GM12873 (cell line): ENCODE measurements around the gene CAMK2A.

Experiments
- CTCF ChIP-seq: IDR thresholded peaks from 2 replicates; pipeline ENCODE4 v1.5.1; 2012; ENCODE audit warnings: low read depth, mild to moderate bottlenecking, moderate library complexity, low read length, control low read depth; ENCODE audit not compliant: insufficient read depth; ENCODE audit errors: missing control alignments

Gene CAMK2A

DNA sequence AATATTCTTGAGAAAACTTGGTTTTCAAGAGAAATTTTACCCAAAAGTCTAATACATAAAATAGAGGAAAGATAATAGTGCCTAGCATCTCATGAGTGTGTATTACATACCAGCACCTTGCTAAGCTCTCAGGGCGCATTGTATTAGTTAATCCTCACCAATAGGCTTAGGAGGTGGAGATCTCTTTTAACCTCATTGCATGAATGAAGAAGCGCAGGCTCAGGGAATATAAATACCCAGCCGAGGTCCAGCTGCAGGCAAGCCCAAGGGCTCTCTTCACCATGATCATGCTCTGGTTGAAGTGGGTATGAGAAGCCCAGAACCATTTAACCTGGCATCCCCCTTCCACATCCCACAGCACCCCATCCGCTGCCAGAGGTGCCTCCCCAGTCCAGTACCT lies 46.0 kb downstream of the CAMK2A start:
- TF ChIP-seq CTCF: no peak

GRCh38 chr5:150242251-150242894 lies 47.2 kb downstream of the CAMK2A start:
- TF ChIP-seq CTCF: no peak

DNA sequence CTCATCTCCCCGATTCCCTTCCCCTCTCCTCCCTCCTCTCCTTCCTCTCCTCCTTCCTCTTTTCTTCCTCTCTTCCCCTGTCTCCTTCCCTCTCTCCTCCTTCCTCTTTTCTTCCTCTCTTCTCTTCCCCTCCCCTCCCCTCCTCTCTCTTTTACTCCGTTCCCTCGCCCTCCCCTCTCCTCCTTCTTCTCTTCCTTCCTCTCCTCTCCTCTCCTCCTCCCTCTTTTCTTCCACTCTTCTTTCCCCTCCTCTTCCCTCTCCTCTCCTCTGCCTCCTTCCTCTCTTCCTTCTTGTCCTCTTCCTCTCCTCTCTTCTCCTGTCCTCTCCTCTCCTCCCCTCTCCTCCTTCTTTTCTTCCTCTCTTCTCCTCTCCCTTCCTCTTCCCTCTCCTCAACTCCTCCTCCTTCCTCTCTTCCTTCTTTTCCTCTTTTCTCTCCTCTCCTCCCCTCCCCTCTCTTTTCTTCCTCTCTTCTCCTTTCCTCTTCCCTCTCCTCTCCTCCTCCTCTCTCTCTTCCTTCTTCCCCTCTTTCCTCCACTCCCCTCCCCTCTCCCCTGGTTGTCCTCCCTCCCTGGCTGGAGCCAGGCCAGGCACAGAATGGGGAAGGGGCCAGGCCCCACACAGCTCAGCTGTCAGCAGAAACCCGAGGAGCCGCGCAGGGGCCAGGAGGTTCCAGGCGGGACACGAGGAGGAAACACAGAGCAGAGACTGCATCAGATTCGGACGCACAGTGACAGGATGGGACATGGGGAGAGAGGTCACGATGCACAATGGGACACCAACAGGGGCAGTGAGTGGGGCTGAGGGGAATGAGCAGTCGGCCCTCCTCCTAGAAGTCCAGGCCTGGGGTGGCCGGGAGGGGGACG lies 48.0 kb downstream of the CAMK2A start:
- TF ChIP-seq CTCF: no peak

- no peak for TF ChIP-seq CTCF
These were observed 49.8 kb downstream of the CAMK2A start for GRCh38 chr5:150239794-150240122.

DNA sequence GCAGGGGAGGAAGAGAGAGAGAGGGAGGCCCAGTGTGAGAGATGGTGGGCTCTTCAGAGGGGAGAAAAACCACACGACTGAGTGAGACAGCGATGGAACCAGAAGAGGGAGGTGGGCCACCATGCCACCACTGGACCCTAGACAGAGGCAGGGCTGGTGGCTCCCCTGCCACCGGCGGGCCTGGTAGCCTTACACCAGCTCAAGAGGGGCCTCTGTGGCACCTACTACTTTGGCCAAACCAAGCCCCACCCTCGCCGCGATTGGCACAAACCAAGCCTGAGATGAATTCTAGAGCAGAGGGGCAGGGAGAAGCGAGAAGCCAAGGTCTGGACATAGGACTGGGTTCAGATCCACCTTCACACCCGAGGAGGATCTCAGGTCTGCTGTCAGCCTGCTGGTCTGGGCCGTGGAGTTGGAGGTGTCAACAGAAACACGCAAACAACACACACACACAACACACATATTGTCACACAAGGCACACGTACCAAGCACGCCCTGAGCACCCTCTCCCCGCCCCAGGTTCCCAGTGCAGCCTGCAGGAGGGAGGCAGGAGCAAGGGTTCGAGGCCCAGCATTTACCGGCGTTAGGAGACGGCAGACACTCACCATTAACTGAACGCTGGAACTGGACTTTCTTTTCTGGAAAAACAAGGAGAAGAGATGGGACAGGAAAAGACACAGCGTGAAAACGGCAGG lies 50.3 kb downstream of the CAMK2A start:
- TF ChIP-seq CTCF: no peak

GRCh38 chr5:150238646-150239045 lies 50.9 kb downstream of the CAMK2A start:
- TF ChIP-seq CTCF: no peak

DNA sequence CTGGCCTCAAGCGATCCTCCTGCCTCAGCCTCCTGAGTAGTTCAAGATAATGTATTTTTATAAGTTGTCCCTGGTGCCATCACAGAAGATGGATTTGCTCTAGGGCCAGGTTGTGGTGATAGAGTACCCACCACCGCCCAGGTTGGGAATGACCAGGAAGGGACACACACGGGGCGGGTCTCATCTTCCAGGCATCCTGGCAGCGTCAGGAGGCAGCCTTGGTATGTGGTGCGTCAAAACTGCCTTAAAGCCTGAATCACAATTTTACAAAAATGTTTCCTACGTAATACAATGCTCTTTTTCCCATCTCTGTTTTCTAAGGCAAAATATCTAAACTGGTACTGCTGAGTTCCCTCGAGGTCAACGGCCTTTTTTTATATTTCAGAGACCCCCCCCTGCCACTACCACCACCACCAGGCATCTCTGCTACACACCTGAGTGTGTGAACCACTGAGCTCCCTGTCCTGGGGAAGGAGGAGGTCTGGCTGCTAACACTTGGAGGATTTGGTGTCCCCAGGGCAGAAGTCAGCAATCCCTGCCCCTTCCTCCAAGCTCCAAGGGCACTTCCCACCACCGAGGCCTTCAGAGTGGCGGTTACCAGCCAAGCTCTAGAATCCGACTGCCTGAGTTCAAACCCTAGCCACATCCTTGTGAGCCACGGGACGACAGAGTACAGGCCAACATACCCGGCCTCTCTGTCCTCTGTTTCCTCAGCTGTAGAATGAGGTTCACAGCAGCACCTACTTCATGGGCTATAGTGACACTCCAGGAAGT lies 52.4 kb downstream of the CAMK2A start:
- TF ChIP-seq CTCF: no peak
